NCI-H446 treated with DMSO at 0.1 percent for 48 hours (cell line): Measurements from ENCODE around the gene CTR9.
"Not testable (repeated sequence)": the region's sequence is repeated elsewhere in the genome, so short reads cannot be mapped to it uniquely, and the experiment has no call there.

Experiments used
- DNase-seq: peaks from one replicate; lab custom pipeline; 2025; lab: John Stamatoyannopoulos, UW

CTR9 gene

DNA sequence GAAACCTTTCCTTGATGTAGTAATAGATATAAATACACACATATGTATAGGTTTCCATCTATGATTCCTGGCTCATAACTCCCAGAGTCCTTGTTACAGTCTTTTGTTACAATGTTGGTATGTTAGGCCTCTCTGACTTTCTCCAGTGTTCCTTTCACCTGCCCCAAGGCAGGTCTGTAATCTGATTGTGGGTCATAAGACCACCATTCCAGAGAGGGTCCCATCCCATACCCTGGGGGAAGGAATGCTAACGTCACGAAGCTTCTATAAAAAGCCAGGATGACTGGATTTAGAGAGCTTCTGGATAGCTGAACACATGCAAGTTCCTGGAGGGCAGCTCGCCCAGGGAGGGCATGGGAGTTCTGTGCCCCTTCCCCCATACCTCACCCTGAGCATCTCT, 71.4 kb downstream of the CTR9 start:
- DNase-seq = not testable (repeated sequence)

DNA sequence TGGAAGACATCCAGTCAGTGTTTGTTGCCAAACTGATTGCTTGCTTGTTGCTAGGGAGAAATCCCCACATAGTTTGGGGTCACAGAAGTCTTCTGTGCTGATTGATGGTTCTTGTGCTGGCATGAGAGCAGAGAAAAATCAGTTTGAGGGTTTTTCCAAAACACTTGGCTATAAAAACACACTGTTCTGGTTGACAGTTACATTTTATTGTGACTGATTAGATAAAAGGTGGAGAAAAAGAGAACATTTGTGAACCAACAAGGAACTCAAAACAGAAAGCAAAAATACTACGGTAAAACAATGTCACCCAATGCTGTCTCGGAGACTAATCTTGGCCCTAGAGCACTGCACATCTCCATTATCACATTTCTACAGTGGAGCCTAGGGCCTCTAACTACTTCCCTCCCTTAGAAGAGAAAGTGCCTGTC, 72.1 kb downstream of the CTR9 start:
- no peak for DNase-seq

DNA sequence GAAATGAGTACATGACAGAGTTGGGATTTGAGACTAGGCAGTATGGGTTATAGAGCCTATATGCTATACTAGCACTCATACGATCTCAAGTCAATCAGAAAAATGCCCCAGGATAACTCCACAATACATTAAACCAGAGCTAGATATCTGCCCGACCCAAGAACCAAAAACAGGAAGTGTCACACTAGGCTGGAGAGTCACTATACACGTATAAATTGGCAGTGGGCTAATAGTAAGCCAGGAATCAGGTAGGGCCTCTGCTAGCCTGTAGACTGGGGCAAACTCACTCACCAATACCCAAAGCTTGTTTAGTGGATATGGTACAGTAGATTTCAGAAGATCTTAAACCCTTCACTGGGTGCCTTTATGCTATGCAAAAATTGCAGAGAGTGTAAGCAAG, 73.8 kb downstream of the CTR9 start:
- DNase-seq = no peak

DNA sequence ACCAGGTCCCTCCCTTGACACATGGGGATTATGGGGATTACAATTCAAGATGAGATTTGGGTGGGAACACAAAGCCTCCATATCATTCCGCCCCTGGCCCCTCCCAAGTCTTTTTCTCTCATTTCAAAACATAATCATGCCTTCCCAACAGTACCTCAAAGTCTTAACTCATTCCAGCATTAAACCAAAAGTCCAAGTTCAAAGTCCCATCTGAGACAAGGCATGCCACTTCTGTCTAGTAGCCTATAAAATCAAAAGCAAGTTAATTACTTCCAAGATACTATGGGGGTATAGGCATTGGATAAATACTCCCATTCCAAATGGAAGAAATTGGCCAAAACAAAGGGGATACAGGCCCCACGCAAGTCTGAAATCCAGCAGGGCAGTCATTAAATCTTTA, 77.4 kb downstream of the CTR9 start:
- DNase-seq = no peak

DNA sequence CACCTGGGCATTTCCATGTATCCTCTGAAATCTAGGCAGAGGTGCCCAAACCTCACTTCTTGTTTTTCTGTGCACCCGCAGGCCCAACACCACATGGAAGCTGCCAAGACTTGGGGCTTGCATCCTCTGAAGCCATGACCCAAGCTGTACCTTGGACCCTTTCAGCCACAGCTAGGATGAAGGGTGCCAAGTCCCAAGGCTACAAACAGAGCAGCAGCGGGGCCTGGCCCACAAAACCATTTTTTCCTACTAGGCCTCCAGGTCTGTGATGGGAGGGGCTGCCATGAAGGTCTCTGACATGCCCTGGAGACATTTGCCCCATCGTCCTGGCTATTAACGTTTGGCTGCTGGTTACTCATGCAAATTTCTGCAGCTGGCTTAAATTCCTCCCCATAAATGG, 78.1 kb downstream of the CTR9 start:
- no peak for DNase-seq
